Measurements from ENCODE around the gene EIF5.

EIF5 gene

DNA sequence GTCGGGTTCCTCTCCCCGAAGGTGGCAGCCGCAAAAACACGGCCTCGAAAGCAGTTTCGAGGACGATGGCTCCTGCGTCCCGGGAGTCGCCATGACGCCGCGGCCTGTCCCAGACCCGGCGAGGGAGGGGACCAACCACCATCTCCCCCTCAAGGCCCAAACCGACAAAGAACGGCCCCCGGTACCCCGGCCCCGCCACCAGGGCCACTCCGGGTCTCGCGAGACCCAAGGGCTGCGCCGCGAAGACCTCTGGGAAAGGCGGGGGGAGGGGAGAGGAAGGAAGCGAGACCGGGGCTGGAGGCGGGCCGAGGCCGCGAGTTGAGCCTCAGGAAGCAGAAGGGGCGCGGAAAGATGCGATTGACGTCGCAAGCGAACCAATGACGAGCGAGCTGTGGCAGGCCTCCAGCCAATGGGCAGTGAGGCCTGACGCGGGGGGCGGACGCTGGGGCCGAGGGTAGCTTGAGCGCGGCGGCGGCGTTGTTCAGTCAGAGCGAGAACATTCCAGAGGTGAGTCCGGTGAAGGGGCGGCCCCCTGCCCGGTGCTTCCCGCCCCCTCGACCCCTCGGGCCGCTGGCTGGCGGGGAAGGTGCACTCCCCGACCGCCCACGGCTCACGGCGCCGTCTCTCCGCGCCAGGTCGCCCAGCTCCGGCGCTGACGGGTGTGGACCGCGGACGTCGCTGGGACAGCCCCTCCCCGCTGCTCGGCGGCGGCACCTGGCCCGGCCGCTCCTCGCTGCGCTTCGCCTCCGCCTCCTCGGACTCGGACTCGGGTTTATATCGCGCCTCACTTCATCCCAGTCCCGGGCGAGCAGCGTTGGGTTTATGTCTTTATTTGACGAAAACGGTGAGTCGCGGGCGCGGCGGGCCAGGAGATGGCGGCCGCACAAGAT is at the start of gene EIF5:
Gene EIF5, plus strand, starts transcription at position 484 of the 890 bp plus-strand sequence. CDS start 1,624 bp downstream, outside the sequence.
- DNase-seq, result peak; percentile 99

- DNase-seq, result no peak
These were observed 49.2 kb upstream of the EIF5 start for GRCh38 chr14:103284574-103285467.

- DNase-seq, result no peak
These were observed 47.6 kb upstream of the EIF5 start for GRCh38 chr14:103286460-103286859.

DNA sequence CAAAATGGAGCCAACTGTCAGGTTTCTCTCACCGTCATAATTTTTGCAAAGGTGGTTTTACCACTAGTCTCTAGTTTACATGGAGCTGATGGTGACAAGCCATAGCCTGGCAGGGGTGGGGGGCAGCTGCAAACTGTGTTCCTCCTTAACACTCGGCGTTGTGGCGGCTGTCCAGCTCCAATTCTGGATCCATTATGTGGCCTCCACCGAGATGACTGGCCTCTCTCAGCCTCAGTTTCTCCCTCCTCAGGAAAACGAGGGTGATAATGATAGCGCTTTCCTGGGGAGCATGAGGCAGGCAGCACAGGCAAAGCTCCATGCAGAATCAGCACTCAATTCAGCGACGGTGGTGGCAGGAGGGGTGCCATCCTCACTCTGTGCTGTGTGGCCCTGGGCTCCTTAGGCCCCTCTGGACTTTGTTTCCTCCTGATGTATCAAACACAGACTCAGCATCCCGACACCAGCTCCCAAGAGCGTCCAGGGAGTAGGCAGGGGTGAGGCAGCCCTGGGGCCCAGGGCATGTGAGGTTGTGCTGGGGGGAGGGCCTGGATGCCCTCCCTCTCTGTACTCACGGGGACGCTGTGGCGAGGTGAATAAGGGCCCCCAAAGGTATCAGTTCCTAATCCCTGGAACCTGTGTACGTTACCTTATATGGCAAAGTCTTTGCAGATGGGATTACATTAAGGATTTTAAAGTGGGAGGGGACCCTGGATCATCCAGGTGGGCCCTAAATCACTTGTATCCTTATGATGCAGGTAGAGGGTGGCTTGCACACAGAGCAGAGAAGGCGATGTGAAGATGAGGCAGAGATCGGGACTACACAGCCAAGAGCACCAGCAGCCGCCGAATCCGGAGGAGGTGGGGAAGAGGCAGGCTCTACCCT is 46.8 kb upstream of the EIF5 start:
- DNase-seq, result no peak

GRCh38 chr14:103288076-103288766 is 45.8 kb upstream of the EIF5 start:
- no peak for DNase-seq

- no peak for DNase-seq
These were observed 44.0 kb upstream of the EIF5 start for GRCh38 chr14:103290056-103290455.

- DNase-seq, result no peak
These were observed 43.5 kb upstream of the EIF5 start for GRCh38 chr14:103290494-103290893.

GRCh38 chr14:103290961-103291360 is 43.1 kb upstream of the EIF5 start:
- DNase-seq, result no peak

- peak; percentile 85 for DNase-seq
These were observed 41.3 kb upstream of the EIF5 start for GRCh38 chr14:103292426-103293374.

DNA sequence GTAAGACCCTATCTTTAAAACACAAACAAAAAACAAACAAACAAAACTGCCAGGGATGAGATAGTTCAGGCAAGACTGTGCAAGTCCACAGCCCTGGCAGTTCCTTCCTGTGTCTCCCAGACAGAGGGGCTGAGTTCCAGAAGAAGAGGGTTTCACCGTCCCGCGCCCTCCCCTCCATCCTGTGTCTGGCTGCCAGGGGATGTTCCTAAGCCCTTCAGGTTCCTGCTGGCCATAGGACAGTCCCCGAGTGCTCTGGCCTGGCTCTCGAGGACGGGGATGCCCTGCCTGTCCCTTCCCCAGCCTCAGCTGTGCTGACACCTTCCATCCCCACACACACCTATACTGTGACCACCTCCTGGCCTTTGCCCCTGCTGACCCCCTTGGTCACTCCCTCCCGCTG is 40.6 kb upstream of the EIF5 start:
- DNase-seq, result no peak

- no peak for DNase-seq
These were observed 39.9 kb upstream of the EIF5 start for GRCh38 chr14:103294091-103294490.

GRCh38 chr14:103296007-103296406 is 38.0 kb upstream of the EIF5 start:
- DNase-seq, result no peak

DNA sequence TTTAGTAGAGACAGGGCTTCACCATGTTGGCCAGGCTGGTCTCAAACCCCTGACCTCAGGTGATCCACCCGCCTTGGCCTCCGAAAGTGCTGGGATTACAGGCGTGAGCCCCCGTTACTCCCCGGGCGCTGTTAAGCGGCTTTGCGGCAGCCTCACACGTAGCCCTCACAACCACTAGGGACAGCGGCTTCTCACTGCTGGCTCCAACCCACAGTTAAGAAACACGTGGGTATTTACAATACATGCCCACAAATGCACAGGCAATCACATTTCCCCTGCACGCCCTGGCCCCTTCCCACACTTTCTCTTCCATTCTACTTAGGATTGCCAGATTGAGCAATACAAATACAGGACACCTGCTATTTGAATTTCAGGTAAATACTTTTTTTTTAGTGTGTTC is 37.0 kb upstream of the EIF5 start:
- DNase-seq, result no peak

DNA sequence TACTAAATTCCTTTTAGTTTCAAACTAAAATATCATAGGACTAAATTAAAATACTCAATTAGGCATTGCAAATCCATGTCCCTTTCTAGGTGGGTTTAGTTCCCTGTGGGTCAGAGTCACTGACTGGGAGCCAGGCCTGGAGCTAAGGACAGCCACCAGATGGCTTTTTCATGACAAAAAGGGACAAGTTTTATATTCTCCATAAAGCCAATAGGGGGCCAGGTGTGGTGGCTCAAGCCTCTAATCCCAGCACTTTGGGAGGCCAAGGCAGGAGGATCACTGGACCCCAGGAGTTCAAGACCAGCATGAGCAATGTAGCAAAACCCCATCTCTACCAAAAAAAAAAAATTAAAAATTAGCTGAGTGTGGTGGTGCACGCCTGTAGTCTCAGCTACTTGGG is 35.4 kb upstream of the EIF5 start:
- no peak for DNase-seq

DNA sequence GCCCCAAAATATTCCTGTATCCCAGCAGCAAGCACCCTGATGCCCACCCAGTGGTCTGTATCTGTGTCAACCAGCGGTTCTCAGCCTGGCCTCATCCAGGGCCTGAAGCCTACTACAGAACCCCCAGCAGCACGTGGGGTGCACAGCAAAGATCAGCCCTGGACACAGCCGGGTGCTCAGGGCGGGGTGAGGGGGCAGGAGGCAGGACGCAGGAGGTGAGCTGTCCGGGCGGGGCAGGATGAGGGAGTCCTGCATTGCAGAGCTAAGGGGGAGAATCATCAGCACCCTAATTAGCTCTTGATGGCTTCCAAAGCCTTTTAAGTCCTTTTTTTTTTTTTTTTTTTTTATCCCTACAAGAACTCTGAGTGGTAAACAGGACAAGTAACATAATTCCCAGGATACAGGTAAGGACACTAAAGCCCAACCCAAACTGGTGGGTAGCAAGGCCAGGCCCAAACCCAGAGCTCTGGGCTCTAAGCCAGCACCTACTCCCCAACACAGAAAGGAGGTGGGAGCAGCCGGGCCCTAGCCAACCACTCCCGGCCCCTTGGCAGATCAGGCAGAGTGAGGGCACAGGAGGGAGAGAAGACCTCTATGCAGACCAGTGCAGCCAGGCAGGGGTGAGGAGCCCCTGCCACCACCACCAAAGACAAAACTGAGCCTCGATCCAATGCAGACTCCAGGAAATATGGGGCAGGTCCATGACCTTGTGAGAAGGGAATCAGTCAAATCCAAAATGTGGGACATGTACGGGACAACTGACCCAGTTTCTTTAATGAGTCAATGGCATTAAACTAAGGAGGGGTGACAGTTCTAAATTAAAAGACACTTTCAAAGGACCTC is 32.3 kb upstream of the EIF5 start:
- DNase-seq, result no peak

- no peak for DNase-seq
These were observed 31.1 kb upstream of the EIF5 start for GRCh38 chr14:103302966-103303365.

DNA sequence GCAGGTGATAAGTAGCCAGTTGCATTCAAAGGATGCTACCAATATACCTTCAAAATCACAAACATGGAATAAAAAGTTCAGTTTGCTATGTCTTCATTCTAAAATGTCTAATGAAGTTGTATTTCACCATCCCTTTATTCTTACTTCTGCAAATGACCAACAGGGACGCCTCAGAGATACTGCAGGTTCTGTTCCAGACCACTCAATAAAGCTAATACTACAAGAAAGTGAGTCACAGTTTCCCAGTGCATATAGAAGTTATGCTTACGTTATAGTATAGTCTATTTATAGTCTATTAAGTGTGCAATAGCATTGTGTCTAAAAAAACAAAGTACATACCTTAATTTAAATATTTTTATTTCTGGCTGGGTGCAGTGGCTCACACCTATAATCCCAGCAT is 29.3 kb upstream of the EIF5 start:
- DNase-seq, result no peak

DNA sequence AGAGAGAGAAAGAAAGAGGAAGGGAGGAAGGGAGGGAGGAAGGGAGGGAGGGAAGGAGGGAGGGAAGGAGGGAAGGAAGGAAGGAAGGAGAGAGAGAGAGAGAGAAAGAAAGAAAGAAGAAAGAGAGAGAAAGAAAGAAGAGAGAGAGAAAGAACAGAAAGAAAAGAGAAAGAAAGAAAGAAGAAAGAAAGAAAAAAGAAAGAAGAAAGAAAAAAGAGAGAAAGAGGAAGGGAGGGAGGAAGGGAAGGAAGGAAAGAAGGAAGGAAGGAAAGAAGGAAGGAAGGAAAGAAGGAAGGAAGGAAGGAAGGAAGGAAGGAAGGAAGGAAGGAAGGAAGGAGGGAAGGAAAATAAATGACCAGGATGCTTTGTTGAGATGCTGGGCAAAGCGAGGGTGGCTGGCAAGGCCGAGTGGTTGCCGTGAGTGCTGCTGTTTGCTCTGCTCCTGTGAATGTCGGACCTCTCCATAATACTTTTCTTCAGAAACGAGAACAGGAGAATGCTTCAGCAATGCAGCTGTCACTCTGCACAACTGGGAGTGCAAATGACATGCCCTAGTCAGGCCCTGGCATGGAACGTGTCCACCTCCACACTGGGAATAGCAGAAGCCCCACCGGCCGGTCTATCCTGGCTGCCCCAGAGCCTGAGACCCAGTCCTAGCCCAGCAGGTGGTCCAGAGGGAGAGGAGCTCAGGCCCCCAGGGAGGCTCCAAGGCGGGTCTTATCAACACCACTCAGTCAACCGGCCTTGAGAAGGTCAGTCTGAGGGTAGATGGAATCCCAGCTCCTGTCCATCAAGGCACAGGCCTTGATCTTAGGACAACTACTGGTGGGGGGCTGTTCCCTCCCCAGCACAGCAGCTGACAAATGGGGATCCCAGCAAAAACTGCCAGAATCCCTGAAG is 25.1 kb upstream of the EIF5 start:
- DNase-seq, result no peak

DNA sequence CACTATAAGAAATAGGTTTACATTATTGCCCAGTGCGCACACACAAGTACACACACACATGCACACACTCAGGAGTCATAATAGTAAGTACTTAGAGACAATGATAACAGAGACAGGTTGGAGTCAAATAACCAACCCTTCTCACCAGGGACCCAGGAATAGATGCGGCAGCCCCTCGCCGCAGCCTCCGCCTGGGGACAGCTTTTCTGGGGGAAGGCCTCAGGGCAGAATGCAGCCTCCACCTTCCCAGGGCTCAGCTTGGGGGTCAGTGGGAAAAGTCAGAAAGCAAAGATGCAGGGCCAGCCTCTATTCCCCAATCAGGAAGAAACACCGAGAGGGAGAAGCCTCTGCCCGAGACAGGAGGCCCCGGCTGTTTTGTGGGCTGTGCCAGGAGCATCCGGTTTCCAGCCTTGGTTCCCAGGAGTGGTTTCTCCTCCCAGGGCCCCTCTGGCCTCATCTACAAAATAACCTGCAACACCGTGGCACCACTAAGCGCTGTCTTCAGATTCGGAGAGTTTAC is 23.4 kb upstream of the EIF5 start:
- no peak for DNase-seq

Measured in stimulated activated CD4-positive, alpha-beta T cell treated with anti-CD3 and anti-CD28 coated beads, Interleukin-15, amount 100 ng/mL, for 24 hours (primary cell).